Liver (tissue), 9 donors: ENCODE results near the gene ZNF790. TPM values are rescaled to one million over a fixed set of nuclear protein-coding genes. Genes with fewer than 3 reads are reported as not detected.
A peak's percentile ranks its signal among the peaks of the same experiment; 100 is the strongest.

Source experiments
- DNase-seq: peaks from one replicate; pipeline ENCODE4 v3.0.0-alpha.2; 2017; ENCODE audit warnings: low spot score
- H3K27ac ChIP-seq, 2 donors: one replicate each; pipeline ENCODE4 v1.7.0; 2013; ENCODE audit warnings: inconsistent platforms in 2 of 2, low read length in 2 of 2, control low read depth in 1 of 2, low read depth in 1 of 2, mild to moderate bottlenecking in 1 of 2
- H3K27me3 ChIP-seq, 4 donors: one replicate each; pipeline versions ENCODE4 v1.6.1 to v1.7.0; 2013; ENCODE audit warnings: low read length in 3 of 4, inconsistent platforms in 1 of 4, mild to moderate bottlenecking in 1 of 4, moderate library complexity in 1 of 4; ENCODE audit not compliant: control insufficient read depth in 4 of 4, insufficient read depth in 4 of 4
- H3K36me3 ChIP-seq, 4 donors: one replicate each; pipeline versions ENCODE4 v1.6.1 to v1.7.0; 2013; ENCODE audit warnings: low read length in 3 of 4, mild to moderate bottlenecking in 3 of 4, low read depth in 1 of 4, moderate library complexity in 1 of 4; ENCODE audit not compliant: control insufficient read depth in 4 of 4, insufficient read depth in 3 of 4
- H3K4me1 ChIP-seq, 4 donors: one replicate each; pipeline versions ENCODE4 v1.6.1 to v1.7.0; 2013; ENCODE audit warnings: low read length in 3 of 4, mild to moderate bottlenecking in 3 of 4, moderate library complexity in 1 of 4; ENCODE audit not compliant: control insufficient read depth in 4 of 4, insufficient read depth in 4 of 4
- H3K4me3 ChIP-seq, 3 donors: one replicate each; pipeline versions ENCODE4 v1.6.1 to v1.7.0; 2013; ENCODE audit warnings: low read length in 3 of 3, control low read depth in 1 of 3, low read depth in 1 of 3, mild to moderate bottlenecking in 1 of 3
- H3K9ac ChIP-seq, 2 donors: one replicate each; pipeline ENCODE4 v1.7.0; 2013; ENCODE audit warnings: low read length in 2 of 2, mild to moderate bottlenecking in 2 of 2, moderate library complexity in 2 of 2, control low read depth in 1 of 2, low read depth in 1 of 2
- H3K9me3 ChIP-seq, 4 donors: one replicate each; pipeline versions ENCODE4 v1.6.1 to v1.7.0; 2013; ENCODE audit warnings: low read length in 3 of 4; ENCODE audit not compliant: control insufficient read depth in 4 of 4
- EGR1 ChIP-seq, 2 donors: IDR thresholded peaks; 2 replicates each; pipeline ENCODE4 v1.6.1; 2016 to 2018; ENCODE audit warnings: antibody characterized with exemption in 2 of 2, low read depth in 2 of 2
- FOXA1 ChIP-seq: IDR thresholded peaks from 2 replicates; pipeline ENCODE4 v1.6.1; 2016; ENCODE audit warnings: antibody characterized with exemption
- FOXA2 ChIP-seq: IDR thresholded peaks from 2 replicates; pipeline ENCODE4 v1.6.1; 2016; ENCODE audit warnings: antibody characterized with exemption
- GABPA ChIP-seq, 2 donors: IDR thresholded peaks in 1 of 2; conservative IDR thresholded peaks in 1 of 2; 2 replicates each; pipeline ENCODE4 v1.6.1; 2016; ENCODE audit warnings: antibody characterized with exemption in 2 of 2, mild to moderate bottlenecking in 1 of 2, moderate library complexity in 1 of 2
- HNF4A ChIP-seq, 2 donors: conservative IDR thresholded peaks; 2 replicates each; pipeline ENCODE4 v1.6.1; 2016; ENCODE audit warnings: antibody characterized with exemption in 2 of 2, mild to moderate bottlenecking in 2 of 2
- HNF4G ChIP-seq: IDR thresholded peaks from 2 replicates; pipeline ENCODE4 v1.6.1; 2016; ENCODE audit warnings: antibody characterized with exemption
- JUND ChIP-seq, 2 donors: IDR thresholded peaks; 2 replicates each; pipeline ENCODE4 v1.6.1; 2016; ENCODE audit warnings: antibody characterized with exemption in 2 of 2
- NR2F2 ChIP-seq: IDR thresholded peaks from 2 replicates; pipeline ENCODE4 v1.6.1; 2016; ENCODE audit warnings: antibody characterized with exemption
- RAD21 ChIP-seq, 2 donors: IDR thresholded peaks; 2 replicates each; pipeline ENCODE4 v1.6.1; 2016; ENCODE audit warnings: antibody characterized with exemption in 2 of 2, mild to moderate bottlenecking in 2 of 2
- RXRA ChIP-seq, 2 donors: IDR thresholded peaks; 2 replicates each; pipeline ENCODE4 v1.6.1; 2017 to 2018; ENCODE audit warnings: antibody characterized with exemption in 2 of 2, mild to moderate bottlenecking in 1 of 2
- SP1 ChIP-seq: IDR thresholded peaks from 2 replicates; pipeline ENCODE4 v1.6.1; 2018; ENCODE audit warnings: antibody characterized with exemption, mild to moderate bottlenecking
- TAF1 ChIP-seq: conservative IDR thresholded peaks from 2 replicates; pipeline ENCODE4 v1.6.1; 2016; ENCODE audit warnings: antibody characterized with exemption, mild to moderate bottlenecking
- YY1 ChIP-seq: IDR thresholded peaks from 2 replicates; pipeline ENCODE4 v1.6.1; 2016; ENCODE audit warnings: antibody characterized with exemption, mild to moderate bottlenecking
- WGBS: extraction: QIAGEN DNeasy Blood & Tissue Kit; methylation state at CpG from one replicate; pipeline ENCODE4 v1.1.7; 2013; 5-methylcytosine and 5-hydroxymethylcytosine counted together
- polyA plus RNA-seq, 2 donors: library from polyadenylated mRNA; stranded (reverse) in 1 of 2; unstranded in 1 of 2; fragments of 200-250 nt in 1 of 2; fragments of >200 nt in 1 of 2; fragmentation: Nextera tagmentation in 1 of 2; extraction: Ambion mirVana in 1 of 2; gene quantifications; one replicate each; pipeline versions ENCODE4 v1.2.1 to v1.2.3, GENCODE V29; 2013 to 2015
- total RNA-seq, 2 donors: library from RNA; depleted of rRNA; stranded (reverse); fragments of >200 nt; gene quantifications; one replicate each; pipeline ENCODE4 v1.2.3, GENCODE V29; 2014
- TF ChIP-seq, protein P1 (sequence below): IDR thresholded peaks from 2 replicates; pipeline ENCODE4 v1.6.1; 2016; ENCODE audit warnings: antibody characterized with exemption
- TF ChIP-seq, protein P2 (sequence below): IDR thresholded peaks from 2 replicates; pipeline ENCODE4 v1.6.1; 2016; ENCODE audit warnings: antibody characterized with exemption
- TF ChIP-seq, protein P3 (sequence below): IDR thresholded peaks from 2 replicates; pipeline ENCODE4 v1.6.1; 2016; ENCODE audit warnings: antibody characterized with exemption
- TF ChIP-seq, protein P4 (sequence below): IDR thresholded peaks from 2 replicates; pipeline ENCODE4 v1.6.1; 2016; ENCODE audit warnings: antibody characterized with exemption, mild to moderate bottlenecking
- TF ChIP-seq, protein P5 (sequence below): fragments of 150-350 bp; IDR thresholded peaks from 2 replicates; pipeline ENCODE4 v1.5.1; 2017; ENCODE audit warnings: improper control_type of control experiment, low read depth, low read length; ENCODE audit not compliant: missing input control
- donor health status: healthy.
- donor health status: healthy.
- donor health status: healthy.
- donor health status: healthy.
- donor health status: healthy.

Gene ZNF790
- total RNA-seq = 1 to 10 TPM; 5.3 to 5.5 TPM
- 1 to 10 TPM; 2.8 to 3.1 TPM for polyA plus RNA-seq

DNA sequence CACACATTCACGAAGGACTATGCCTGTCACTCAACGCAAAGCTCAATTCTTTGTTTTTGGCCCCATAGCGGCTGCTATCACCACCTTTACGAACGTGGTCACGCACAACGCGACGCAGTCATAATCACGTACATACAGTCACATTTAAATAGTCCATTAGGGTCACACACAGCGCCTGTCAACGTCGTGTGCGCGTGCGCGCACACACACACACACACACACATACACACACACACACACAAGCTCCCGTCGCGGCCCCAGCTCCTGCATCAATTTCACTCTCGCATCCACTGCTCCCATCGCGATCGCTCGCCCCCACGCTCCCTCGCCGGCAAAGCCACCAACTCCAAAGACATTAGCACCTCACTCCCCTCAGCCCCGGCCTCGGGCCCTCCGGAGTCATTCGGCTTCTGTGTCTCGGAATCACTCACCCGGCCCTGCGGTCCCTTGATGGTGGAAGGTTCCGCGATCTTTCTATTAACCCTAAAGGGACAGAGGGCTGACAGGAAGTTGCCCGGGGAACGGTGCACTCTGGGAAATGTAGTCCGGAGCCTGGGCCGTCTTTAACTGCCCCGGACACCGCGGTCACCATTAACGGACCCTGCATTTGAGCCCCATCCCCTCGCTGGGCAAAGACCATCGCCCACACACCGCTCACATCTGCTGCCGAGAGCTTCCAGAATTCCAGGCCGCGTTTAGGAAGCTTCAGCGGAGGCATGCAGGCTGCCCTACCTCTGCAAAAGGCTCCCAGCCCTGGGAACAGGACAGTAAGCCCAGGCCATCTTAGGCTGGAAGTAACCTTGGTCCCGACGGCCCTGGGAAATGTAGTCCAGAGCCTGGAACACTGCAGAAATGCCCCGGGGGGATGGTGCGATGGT is at the start of gene ZNF790:
ZNF790 (minus strand) TSS at position 482 of the 878 bp plus-strand sequence. CDS start 12,768 bp downstream, outside the sequence.
- WGBS = under 1% methylated on average over 56 of the region's 56 CpGs
- peak within 1 kb of the TSS; percentile 7 to 97 for H3K9ac ChIP-seq
- H3K4me1 ChIP-seq = peaks cover 2 to 15% (median 8%) of the 10 kb centered on the region in 4 donors
- peak; percentile 89 for DNase-seq
- no peaks in the 10 kb centered on the region for H3K27me3 ChIP-seq
- peak within 1 kb of the TSS; percentile 77 to 97 (median 90) for H3K4me3 ChIP-seq
- TF ChIP-seq EGR1 (IDR thresholded peaks at IDR 0.05; ENCODE audit: low read depth in 2 of 2) (peak in 1 of 2 donors; percentile 22), RAD21 (IDR thresholded peaks at IDR 0.05) (peak in 1 of 2 donors; percentile 23), TAF1 (peak; percentile 68), FOXA2 (no peak), RXRA (IDR thresholded peaks at IDR 0.05) (peak in 1 of 2 donors; percentile 19), YY1 (peak; percentile 99), HNF4G (no peak), JUND (IDR thresholded peaks at IDR 0.05) (no peak), FOXA1 (no peak), SP1 (no peak), GABPA (IDR thresholded peaks at IDR 0.05 in 1 of 2, conservative IDR thresholded peaks at IDR 0.05 in 1 of 2) (peak; percentile 70 to 92), HNF4A (conservative IDR thresholded peaks at IDR 0.05) (peak; percentile 11 to 48), NR2F2 (no peak)
- TF ChIP-seq, protein P1, sequence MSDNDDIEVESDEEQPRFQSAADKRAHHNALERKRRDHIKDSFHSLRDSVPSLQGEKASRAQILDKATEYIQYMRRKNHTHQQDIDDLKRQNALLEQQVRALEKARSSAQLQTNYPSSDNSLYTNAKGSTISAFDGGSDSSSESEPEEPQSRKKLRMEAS = peak; percentile 39
- TF ChIP-seq, protein P2, sequence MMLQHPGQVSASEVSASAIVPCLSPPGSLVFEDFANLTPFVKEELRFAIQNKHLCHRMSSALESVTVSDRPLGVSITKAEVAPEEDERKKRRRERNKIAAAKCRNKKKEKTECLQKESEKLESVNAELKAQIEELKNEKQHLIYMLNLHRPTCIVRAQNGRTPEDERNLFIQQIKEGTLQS = no peak
- TF ChIP-seq, protein P3, sequence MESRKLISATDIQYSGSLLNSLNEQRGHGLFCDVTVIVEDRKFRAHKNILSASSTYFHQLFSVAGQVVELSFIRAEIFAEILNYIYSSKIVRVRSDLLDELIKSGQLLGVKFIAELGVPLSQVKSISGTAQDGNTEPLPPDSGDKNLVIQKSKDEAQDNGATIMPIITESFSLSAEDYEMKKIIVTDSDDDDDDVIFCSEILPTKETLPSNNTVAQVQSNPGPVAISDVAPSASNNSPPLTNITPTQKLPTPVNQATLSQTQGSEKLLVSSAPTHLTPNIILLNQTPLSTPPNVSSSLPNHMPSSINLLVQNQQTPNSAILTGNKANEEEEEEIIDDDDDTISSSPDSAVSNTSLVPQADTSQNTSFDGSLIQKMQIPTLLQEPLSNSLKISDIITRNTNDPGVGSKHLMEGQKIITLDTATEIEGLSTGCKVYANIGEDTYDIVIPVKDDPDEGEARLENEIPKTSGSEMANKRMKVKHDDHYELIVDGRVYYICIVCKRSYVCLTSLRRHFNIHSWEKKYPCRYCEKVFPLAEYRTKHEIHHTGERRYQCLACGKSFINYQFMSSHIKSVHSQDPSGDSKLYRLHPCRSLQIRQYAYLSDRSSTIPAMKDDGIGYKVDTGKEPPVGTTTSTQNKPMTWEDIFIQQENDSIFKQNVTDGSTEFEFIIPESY = peak; percentile 97
- TF ChIP-seq, protein P4, sequence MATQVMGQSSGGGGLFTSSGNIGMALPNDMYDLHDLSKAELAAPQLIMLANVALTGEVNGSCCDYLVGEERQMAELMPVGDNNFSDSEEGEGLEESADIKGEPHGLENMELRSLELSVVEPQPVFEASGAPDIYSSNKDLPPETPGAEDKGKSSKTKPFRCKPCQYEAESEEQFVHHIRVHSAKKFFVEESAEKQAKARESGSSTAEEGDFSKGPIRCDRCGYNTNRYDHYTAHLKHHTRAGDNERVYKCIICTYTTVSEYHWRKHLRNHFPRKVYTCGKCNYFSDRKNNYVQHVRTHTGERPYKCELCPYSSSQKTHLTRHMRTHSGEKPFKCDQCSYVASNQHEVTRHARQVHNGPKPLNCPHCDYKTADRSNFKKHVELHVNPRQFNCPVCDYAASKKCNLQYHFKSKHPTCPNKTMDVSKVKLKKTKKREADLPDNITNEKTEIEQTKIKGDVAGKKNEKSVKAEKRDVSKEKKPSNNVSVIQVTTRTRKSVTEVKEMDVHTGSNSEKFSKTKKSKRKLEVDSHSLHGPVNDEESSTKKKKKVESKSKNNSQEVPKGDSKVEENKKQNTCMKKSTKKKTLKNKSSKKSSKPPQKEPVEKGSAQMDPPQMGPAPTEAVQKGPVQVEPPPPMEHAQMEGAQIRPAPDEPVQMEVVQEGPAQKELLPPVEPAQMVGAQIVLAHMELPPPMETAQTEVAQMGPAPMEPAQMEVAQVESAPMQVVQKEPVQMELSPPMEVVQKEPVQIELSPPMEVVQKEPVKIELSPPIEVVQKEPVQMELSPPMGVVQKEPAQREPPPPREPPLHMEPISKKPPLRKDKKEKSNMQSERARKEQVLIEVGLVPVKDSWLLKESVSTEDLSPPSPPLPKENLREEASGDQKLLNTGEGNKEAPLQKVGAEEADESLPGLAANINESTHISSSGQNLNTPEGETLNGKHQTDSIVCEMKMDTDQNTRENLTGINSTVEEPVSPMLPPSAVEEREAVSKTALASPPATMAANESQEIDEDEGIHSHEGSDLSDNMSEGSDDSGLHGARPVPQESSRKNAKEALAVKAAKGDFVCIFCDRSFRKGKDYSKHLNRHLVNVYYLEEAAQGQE = no peak
- TF ChIP-seq, protein P5, sequence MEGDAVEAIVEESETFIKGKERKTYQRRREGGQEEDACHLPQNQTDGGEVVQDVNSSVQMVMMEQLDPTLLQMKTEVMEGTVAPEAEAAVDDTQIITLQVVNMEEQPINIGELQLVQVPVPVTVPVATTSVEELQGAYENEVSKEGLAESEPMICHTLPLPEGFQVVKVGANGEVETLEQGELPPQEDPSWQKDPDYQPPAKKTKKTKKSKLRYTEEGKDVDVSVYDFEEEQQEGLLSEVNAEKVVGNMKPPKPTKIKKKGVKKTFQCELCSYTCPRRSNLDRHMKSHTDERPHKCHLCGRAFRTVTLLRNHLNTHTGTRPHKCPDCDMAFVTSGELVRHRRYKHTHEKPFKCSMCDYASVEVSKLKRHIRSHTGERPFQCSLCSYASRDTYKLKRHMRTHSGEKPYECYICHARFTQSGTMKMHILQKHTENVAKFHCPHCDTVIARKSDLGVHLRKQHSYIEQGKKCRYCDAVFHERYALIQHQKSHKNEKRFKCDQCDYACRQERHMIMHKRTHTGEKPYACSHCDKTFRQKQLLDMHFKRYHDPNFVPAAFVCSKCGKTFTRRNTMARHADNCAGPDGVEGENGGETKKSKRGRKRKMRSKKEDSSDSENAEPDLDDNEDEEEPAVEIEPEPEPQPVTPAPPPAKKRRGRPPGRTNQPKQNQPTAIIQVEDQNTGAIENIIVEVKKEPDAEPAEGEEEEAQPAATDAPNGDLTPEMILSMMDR = peak; percentile 4
- H3K9me3 ChIP-seq = peaks cover 17 to 36% (median 20%) of the 10 kb centered on the region in 4 donors
- H3K36me3 ChIP-seq = peaks cover 0 to 20% (median 17%) of the 10 kb centered on the region in 4 donors
- peak within 1 kb of the TSS; percentile 89 to 93 for H3K27ac ChIP-seq
